HFFc6 (cell line): ENCODE results near the gene ECHDC1. TPM values are rescaled to one million over a fixed set of nuclear protein-coding genes. Genes with fewer than 3 reads are reported as not detected.
A peak's percentile ranks its signal among the peaks of the same experiment; 100 is the strongest.

Experiments used
- DNase-seq: peaks from one replicate; pipeline ENCODE4 v3.0.0-alpha.2; 2018
- H3K27ac Mint-ChIP-seq: 2 replicates; pipeline ENCODE4 v1.8.0; 2020; ENCODE audit warnings: mild to moderate bottlenecking, mixed read lengths
- H3K27me3 Mint-ChIP-seq: 2 replicates; pipeline ENCODE4 v1.8.0; 2021; ENCODE audit warnings: mild to moderate bottlenecking, moderate library complexity, mixed read lengths; ENCODE audit not compliant: insufficient read depth
- H3K36me3 Mint-ChIP-seq: 2 replicates; pipeline ENCODE4 v1.8.0; 2021; ENCODE audit warnings: low read depth, mixed read lengths
- H3K4me1 Mint-ChIP-seq: 2 replicates; pipeline ENCODE4 v1.8.0; 2020; ENCODE audit warnings: low read depth, mixed read lengths
- H3K4me3 Mint-ChIP-seq: 2 replicates; pipeline ENCODE4 v1.8.0; 2020; ENCODE audit warnings: mild to moderate bottlenecking, moderate library complexity, mixed read lengths
- H3K9me3 Mint-ChIP-seq: 2 replicates; pipeline ENCODE4 v1.8.0; 2020; ENCODE audit warnings: mild to moderate bottlenecking, mixed read lengths
- total RNA-seq, 6 experiments: library from RNA; stranded (reverse); fragmentation: NEBNext Ultra II Directional; extraction: Animal tissue kit (Norgen Biotek cat#: 25700); gene quantifications; 2 replicates in 1 of 6; 3 replicates in 5 of 6; pipeline ENCODE4 v1.2.3, GENCODE V29; 2021
- TF ChIP-seq, protein P1 (sequence below): fragments of 200-600 bp; sonication (generic); IDR thresholded peaks from 2 replicates; pipeline ENCODE4 v1.5.0; 2021; ENCODE audit warnings: antibody characterized with exemption, mild to moderate bottlenecking

Gene ECHDC1
- total RNA-seq, 6 experiments from 2014 or later = 62.2 to 69.9 (median 65.9) TPM

DNA sequence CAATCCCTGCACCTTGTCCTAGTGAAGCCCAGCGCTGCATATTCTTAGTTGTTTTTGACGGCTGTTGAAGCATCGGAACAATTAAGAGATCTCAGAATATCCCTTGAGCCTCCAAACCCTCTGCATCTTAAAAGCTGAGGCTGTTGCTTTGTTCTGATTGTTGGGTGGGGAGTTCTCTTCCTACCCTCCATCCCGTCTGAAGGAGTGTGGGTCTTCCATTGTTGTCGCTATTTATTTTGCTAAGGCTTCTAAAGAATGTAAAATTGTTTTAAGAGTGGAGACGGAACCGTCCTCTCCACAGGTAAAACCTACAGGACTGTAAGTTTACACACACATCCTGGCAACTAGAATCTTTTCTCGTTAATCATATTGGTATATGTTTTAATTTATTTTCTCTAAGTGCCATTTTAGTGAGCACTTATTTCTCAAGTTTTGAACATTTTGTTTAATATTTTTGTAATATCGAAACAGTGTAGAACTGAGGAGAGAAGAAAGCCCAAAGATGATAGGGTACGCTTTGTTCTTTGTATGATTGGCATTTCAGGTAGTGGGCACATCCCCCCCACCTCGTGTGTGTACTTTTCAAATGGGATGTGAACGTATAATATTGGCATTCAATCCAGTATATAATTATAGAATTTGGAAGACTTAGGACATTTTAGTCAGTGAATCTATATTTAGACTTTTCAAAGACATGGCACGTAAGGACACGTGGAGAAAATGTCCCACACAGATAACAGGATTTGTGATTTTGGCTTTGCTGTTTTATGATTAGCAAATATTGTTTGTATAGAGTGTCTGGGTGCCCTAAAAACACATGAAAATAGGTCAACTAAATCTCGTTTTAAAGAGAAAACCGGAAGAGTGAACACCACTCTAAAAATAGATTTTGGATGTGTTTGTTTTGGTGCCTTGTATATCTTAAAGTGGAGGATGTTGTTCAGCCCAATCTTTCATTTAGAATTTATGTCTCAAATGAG lies 75.5 kb downstream of the ECHDC1 start:
- Mint-ChIP-seq H3K36me3 (peaks cover 16% of the 10 kb centered on the region), H3K27ac (peak overlapping the region; percentile 97), H3K4me3 (peak overlapping the region; percentile 99), H3K4me1 (peaks cover 39% of the 10 kb centered on the region), H3K27me3 (peaks cover 3% of the 10 kb centered on the region; the same call in 1 of the 2 replicates), H3K9me3 (no peaks in the 10 kb centered on the region)
- TF ChIP-seq, protein P1, sequence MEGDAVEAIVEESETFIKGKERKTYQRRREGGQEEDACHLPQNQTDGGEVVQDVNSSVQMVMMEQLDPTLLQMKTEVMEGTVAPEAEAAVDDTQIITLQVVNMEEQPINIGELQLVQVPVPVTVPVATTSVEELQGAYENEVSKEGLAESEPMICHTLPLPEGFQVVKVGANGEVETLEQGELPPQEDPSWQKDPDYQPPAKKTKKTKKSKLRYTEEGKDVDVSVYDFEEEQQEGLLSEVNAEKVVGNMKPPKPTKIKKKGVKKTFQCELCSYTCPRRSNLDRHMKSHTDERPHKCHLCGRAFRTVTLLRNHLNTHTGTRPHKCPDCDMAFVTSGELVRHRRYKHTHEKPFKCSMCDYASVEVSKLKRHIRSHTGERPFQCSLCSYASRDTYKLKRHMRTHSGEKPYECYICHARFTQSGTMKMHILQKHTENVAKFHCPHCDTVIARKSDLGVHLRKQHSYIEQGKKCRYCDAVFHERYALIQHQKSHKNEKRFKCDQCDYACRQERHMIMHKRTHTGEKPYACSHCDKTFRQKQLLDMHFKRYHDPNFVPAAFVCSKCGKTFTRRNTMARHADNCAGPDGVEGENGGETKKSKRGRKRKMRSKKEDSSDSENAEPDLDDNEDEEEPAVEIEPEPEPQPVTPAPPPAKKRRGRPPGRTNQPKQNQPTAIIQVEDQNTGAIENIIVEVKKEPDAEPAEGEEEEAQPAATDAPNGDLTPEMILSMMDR = no peak
- DNase-seq = no peak

DNA sequence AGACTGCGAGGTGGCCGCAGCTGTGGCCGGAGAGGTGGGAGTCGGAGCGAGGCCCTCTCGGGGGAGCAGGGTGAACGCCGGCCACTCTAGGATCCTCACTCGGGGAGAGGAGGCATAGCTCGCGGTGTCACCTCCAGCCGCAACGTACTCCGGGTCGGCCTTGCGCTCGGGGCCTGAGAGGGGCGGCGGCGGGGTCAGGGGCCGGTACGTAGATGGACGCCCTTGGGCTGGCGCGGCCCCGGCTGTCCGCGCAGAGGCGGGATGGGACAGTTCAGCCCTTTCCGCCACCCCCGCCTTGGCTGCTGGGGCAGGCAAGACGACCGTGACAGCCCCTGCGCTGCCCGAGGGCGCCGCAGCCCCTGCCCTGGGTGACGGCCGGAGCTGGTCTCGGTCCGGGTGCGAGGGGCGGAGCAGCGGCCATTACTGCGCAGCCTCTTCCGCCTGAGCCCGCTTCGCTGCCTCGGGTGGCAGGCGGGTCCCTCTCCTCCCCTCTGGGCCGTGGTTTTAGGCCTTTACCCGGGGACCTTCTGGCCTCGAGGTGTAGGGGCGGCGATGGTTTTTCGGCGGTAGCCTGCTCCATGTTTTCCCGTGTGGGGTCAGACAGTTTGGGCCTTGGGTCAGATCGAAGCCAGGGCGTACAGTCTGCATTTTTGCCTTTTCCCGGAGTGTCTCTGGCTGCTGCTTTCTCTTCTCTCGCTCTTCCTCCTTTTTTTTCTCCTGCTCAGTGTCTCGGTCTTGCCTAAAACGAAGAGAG lies 76.3 kb downstream of the ECHDC1 start:
- Mint-ChIP-seq H3K27ac (peak overlapping the region; percentile 97), H3K9me3 (no peaks in the 10 kb centered on the region), H3K4me1 (peaks cover 35% of the 10 kb centered on the region), H3K4me3 (peak overlapping the region; percentile 99), H3K36me3 (peaks cover 16% of the 10 kb centered on the region), H3K27me3 (peaks cover 3% of the 10 kb centered on the region; the same call in 1 of the 2 replicates)
- peak; percentile 15 for DNase-seq
- TF ChIP-seq, protein P1 = no peak

DNA sequence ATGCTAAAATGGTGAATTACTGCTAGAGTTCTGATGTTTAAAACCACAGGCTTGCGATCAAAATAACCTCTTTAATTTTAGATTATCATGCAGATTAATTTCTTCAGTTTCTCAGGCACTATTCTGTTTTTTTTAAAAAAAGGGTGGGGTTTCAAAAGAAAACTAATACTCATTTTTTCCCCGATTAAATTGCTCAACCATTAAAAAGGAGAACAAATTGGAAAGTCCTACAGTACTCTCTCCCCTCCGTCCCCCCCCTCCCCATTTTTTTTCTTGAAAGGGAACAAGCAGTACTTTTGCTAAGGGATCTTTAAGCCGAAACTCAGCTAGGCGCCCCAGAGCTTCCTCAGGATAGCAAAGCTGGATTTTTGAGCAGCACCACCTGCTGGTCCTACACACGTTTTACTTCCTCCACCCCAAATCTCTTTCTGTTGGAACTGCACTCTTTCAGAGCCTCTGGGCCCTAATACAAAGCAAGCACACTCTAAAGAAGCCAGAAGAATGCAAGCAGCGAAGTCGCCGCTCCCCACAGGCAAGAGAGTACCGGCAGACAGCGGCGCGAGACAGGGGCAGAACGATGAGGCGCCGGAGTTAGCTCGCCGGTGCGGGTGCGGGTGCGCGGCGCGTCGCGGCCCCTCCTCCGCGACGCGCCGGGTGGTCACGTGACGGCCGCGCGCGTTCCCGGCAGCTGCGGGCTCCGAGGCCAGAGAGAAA lies 77.1 kb downstream of the ECHDC1 start, which contains the start of gene RNF146:
TSS of gene RNF146 (plus strand) at position 687 of the 714 bp plus-strand sequence. CDS start 13,475 bp downstream, outside the sequence.
- H3K27ac Mint-ChIP-seq = peak within 1 kb of the TSS; percentile 97
- H3K9me3 Mint-ChIP-seq = no peaks in the 10 kb centered on the region
- TF ChIP-seq, protein P1 = peak; percentile 81
- peak; percentile 69 for DNase-seq
- H3K27me3 Mint-ChIP-seq = peaks cover 3% of the 10 kb centered on the region; the same call in 1 of the 2 replicates
- peaks cover 32% of the 10 kb centered on the region for H3K4me1 Mint-ChIP-seq
- peak within 1 kb of the TSS; percentile 99 for H3K4me3 Mint-ChIP-seq
- H3K36me3 Mint-ChIP-seq = peaks cover 16% of the 10 kb centered on the region

DNA sequence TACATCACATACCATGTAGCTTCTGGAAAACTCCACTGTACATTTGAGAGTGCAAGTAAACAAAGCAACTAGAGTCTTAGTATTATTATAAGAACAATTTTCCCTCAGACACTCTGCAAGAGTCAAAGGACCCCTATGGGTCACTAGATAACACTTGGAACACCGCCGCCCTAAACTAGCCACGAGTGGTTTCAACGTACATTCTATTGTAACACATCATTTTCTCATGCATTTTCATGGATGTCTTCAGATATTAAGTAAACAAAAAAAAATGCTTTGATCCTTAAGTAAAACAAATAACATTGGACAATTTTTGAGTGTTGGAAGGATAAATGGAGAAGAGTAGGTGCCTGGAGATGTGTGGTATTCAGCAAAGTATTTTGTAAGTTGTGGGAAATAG lies 79.9 kb downstream of the ECHDC1 start:
- H3K9me3 Mint-ChIP-seq = no peaks in the 10 kb centered on the region
- H3K4me1 Mint-ChIP-seq = peaks cover 12% of the 10 kb centered on the region
- no peak for DNase-seq
- TF ChIP-seq, protein P1 = no peak
- peaks cover 8% of the 10 kb centered on the region for H3K36me3 Mint-ChIP-seq
- no peak overlapping the region for H3K4me3 Mint-ChIP-seq
- no peak overlapping the region for H3K27ac Mint-ChIP-seq
- peaks cover 3% of the 10 kb centered on the region for H3K27me3 Mint-ChIP-seq

DNA sequence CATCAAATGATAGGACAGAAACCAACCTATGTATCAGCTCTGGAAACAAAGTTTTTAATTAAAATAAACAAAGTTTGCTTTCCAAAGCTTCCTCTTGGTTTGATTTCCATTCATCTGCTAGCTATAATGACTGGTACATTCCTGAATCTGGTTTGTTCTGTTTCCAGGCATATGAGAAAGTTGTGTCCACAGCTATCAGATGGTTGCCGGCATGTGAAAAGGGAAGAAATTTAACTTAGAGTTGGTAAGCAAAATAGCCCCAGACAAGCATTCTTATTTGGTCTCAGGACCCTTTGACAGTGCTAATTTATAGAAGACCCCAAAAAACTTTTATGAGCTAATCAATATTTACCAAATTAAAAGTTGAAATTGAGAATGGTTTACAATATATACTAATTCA lies 80.5 kb downstream of the ECHDC1 start:
- Mint-ChIP-seq H3K36me3 (peaks cover 5% of the 10 kb centered on the region; the same call in 1 of the 2 replicates), H3K9me3 (no peaks in the 10 kb centered on the region), H3K27ac (no peak overlapping the region), H3K4me1 (peaks cover 8% of the 10 kb centered on the region), H3K4me3 (no peak overlapping the region), H3K27me3 (peaks cover 3% of the 10 kb centered on the region)
- TF ChIP-seq, protein P1 = no peak
- DNase-seq = no peak
